Measurements from ENCODE around the gene BABAM2.

The BABAM2 gene

GRCh38 chr2:28164280-28164801 is 273.8 kb downstream of the BABAM2 start:
- no peak for DNase-seq (ENCODE audit: low read depth)

- no peak for DNase-seq (ENCODE audit: low read depth)
These were observed 274.6 kb downstream of the BABAM2 start for GRCh38 chr2:28165087-28165635.

GRCh38 chr2:28166956-28167355 is 276.4 kb downstream of the BABAM2 start:
- no peak for DNase-seq (ENCODE audit: low read depth)

DNA sequence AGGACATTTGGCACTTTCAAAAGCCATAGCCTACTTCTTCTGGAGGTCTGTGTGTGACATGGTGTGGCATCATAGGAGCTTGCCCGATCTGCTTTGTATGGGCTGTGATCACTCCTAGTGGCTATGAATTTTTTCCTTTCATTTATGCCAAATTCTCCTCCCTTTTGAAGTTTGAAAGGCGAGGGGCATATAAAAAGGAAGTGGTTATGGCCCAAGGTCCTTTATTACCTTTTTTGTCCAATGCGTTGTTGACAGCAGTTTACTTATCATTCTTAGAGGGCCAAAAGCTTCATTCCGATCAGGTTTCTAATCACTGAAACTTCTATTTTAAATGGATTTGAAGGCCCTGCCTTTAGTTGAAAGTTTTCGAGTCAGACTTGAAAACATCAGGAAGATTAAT is 277.8 kb downstream of the BABAM2 start:
- DNase-seq (ENCODE audit: low read depth): no peak

DNA sequence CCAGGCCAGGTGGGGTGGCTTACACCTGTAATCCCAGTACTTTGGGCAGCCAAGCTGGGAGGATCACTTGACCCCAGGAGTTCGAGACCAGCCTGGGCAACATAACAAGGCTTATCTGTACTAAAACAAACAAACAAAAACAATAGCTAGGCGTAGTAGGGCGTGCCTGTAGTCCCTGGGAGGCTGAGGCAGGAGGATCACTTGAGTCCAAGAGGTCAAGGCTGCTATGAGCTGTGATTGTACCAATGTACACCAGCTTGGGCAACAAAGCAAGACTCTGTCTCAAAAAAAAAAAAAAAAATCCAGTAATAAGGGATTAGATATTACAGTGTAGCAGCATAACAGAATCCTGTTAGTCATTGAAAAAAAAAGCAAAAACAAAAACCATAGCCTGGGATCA is 279.0 kb downstream of the BABAM2 start:
- no peak for DNase-seq (ENCODE audit: low read depth)

DNA sequence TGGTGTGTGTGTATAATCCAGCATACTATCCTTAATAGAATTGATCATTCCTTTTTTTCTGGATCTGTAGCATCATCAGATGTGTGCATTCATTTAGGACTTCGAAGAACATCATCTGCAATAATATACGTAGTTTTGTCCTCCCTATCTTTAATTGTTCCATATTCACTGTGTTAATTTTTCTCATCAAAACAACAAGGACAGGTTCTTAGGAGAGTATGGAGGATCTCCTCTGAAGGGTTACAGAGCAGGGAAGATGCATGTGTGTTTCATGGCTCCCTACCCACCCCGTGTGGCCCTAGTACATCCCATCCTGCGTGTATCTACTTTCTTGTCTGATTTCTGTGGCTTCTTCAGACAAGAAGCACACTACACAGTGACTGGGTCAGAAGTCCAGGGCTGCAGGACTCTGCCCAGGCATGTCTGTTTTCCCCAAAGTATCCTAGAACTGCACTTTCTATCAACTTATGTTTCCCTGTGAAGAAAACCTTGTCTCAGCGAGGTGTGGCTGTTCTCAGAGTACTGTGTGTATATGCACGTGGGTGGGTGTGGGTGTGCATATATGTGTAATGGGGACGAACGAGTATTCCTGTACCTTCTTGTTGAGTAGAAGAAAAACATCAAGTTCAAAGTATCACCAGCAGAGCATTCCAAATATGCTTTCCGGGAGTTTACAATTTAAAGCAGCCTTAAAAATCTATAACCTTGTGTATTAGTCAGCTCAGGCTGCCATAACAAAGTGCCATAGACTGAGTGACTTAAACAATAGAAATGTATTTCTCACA is 281.8 kb downstream of the BABAM2 start:
- DNase-seq (ENCODE audit: low read depth): no peak

GRCh38 chr2:28173377-28173776 is 282.8 kb downstream of the BABAM2 start:
- no peak for DNase-seq (ENCODE audit: low read depth)

DNA sequence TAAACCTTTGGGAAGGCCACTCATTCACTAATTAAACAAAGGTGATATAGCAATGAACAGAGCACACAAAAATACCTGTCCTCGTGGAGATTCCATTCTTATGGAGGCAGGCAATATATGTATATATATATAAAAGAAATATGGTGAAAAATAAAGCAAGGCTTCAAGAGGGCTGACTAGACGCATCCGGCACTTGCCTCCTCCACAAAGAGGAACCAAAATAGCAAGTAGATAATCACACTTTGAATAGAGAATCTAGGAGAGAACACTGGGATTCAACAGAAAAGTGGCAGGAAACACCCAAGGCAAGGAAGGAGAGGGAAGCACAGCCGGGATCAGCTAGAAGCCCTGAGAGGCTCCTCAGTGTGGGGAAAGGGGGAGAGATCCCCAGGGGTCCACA is 283.7 kb downstream of the BABAM2 start:
- DNase-seq (ENCODE audit: low read depth): no peak

DNA sequence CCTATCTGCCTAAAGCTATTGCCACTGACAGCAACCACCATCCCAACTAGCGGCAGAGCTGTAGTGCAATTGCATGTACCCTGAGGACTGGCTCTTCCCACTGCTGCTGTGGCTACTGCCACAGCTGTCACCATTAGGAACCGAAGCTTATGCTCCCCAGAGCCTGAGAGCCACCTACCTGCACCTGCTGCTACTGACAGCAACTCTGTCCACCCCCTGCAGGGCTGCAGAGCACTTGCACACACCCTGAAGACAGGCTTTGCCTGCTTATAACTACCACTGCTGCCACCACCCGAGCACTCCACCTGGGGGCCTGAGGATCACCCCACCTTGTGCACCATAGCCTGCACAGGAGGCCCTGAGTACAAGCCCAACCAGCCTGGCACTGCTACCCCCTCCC is 284.5 kb downstream of the BABAM2 start:
- no peak for DNase-seq (ENCODE audit: low read depth)

DNA sequence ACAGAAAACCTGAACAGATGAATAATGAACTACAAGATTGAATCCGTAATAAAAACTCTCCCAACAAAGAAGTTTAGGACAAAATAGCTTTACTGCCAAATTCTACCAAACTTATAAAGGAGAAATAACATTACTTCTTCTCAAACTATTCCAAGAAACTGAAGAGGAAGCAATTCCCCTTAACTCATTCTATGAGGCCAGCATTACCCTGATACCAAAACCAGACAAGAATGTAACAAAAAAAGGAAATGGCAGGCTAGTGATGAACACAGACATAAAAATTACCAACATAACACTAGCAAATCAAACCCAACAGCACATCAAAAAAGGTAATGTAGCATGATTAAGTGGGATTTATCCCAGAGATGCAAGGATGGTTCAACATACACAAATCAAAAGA is 288.4 kb downstream of the BABAM2 start:
- DNase-seq (ENCODE audit: low read depth): no peak

DNA sequence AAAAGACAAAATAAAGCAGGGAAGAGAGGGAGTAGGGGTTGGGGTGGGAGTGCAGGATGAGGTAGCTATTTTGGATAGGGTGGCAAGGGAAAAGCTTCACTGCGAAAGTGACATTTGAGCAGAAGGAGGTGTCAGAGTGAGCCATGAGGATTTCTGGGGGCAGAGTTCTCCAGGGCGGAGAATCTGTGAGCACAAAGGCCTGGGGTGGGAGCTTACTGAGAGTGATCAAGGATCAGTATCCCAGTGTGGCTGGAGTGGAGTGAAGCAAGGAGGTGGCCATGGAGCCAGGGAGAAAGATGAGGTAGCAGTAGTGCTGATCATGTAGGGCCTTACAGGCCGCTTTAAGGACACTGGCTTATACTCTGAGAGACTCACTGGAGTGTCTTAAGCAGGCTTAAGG is 291.3 kb downstream of the BABAM2 start:
- no peak for DNase-seq (ENCODE audit: low read depth)

- DNase-seq (ENCODE audit: low read depth): no peak
These were observed 291.8 kb downstream of the BABAM2 start for GRCh38 chr2:28182348-28182747.

DNA sequence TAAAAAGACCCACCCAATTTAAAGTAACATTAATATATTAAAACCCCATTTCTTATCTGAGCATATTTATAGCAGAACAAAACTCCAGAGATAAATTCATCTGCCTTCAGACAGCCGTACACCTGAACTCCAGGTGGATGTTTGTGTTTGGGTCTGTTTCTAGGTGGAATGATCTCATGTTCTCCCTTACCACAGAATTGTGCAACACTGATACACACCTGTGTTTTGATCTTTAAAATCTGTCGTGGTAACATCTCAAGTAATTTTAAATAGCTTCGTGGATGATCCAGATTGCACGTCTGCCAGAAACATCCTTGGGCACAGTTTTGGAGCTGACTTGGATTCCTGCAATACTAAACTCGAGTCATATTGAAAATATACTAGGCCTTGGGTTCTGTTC is 294.6 kb downstream of the BABAM2 start:
- no peak for DNase-seq (ENCODE audit: low read depth)

- DNase-seq (ENCODE audit: low read depth): no peak
These were observed 295.4 kb downstream of the BABAM2 start for GRCh38 chr2:28185891-28186290.

DNA sequence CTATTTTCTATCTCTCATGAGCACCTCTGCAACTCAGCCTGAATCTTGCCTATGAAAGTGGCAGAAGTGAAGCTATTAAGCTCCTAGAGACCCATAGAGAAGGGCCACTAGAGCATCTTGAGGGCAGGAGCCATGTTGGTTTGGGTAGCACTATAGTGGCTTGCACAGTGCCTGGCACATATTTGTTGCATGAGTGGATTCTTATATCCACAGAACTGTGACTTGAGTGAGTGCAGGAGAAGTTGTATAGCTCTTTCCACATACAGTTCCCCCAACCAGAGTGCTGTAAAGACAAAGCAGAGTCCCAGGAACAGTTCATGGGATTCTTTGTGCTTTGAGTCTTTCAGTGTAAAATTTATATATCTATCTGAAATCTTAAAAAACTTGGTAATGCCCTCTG is 296.7 kb downstream of the BABAM2 start:
- DNase-seq (ENCODE audit: low read depth): no peak

DNA sequence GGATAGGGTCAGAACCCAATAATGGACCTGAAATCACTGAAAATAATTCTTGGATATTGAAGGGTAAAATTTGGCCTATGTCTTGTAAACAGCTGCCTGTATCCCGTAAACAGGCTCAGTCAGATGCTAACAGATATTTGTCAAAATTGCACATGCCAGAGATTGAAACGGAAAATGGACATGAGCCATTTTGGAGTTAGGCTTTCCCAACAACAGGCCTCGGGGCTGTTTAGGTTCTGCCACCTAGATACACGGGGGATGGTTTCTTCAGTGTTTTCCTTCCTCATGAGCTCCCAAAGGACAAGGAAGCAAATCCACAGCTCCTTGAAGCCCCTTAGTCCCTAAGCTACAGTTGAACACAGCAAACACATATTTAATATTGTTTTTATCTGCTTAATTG is 297.9 kb downstream of the BABAM2 start:
- DNase-seq (ENCODE audit: low read depth): no peak

GRCh38 chr2:28193630-28194403 is 303.3 kb downstream of the BABAM2 start:
- DNase-seq (ENCODE audit: low read depth): no peak

- no peak for DNase-seq (ENCODE audit: low read depth)
These were observed 309.6 kb downstream of the BABAM2 start for GRCh38 chr2:28199995-28200679.

- DNase-seq (ENCODE audit: low read depth): no peak
These were observed 311.2 kb downstream of the BABAM2 start for GRCh38 chr2:28201671-28202180.

- DNase-seq (ENCODE audit: low read depth): no peak
These were observed 312.2 kb downstream of the BABAM2 start for GRCh38 chr2:28202719-28203118.

DNA sequence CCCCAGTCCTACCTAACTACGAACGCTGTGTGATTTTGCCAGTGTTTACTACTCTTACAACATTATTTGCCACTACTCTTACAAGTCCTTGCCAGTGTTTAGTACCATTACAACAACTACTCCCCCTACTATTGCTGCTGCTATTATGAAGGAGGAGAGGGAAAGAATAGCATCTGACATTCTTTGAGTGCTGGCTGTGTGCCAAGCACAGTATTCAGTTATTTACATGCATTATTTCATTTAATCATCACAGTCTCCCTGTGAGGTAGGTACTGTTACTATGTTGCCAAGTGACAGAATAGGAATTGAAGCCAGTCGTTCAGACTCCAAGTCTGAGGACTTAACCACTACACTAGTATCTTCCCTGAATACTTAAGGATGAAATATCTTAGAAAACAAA is 316.2 kb downstream of the BABAM2 start:
- DNase-seq (ENCODE audit: low read depth): no peak

GRCh38 chr2:28209261-28209691 is 318.7 kb downstream of the BABAM2 start:
- DNase-seq (ENCODE audit: low read depth): no peak
